GM19240 (cell line): Measurements from ENCODE around the gene PLVAP.

Experiments
- DNase-seq: peaks from one replicate; pipeline ENCODE4 v3.0.0; 2011; ENCODE audit warnings: low spot score; ENCODE audit not compliant: insufficient read length

Gene PLVAP

DNA sequence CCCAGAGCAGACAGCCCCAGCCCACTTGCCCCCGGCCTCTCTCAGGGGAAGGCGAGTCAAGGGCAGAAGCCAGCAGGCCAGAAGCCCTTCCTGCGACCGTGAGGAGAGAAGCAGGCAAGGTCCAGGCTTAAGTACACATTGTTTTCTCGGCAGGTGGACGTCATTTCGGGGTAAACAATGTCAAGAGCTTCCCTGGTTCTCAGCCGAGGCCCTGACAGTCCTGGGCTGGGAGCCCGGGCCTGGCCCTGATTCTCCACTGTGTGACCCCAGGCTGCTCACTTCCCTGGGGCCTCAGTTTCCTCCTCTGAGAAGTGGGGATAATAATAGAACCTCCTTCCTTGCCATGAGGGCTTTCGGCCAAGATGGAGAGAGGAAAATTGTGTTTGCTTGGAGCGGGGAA lies 19.4 kb downstream of the PLVAP start:
- no peak for DNase-seq

GRCh38 chr19:17357078-17357666 lies 20.0 kb downstream of the PLVAP start:
- no peak for DNase-seq

DNA sequence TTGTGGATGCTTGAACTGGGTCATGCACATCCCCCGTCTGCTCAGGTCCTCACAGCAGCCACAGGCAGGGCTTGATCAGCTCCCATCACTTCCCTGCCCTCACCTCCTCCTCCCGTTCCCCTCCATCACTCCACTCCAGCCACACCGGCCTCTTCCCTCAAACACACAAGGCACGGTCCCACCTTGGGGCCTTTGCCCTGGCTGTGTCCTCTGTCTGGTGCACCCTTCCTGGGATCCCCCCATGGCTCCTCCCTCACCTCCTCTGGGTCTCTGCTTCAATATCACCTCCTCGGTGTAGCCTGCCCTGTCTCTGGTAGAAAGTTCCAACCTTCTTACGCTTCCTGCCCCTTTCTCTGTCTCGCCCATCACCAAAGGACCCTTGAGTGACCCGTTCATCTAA lies 23.8 kb downstream of the PLVAP start:
- no peak for DNase-seq

GRCh38 chr19:17352608-17353280 lies 24.4 kb downstream of the PLVAP start:
- DNase-seq = no peak

GRCh38 chr19:17351815-17352435 lies 25.2 kb downstream of the PLVAP start:
- no peak for DNase-seq

DNA sequence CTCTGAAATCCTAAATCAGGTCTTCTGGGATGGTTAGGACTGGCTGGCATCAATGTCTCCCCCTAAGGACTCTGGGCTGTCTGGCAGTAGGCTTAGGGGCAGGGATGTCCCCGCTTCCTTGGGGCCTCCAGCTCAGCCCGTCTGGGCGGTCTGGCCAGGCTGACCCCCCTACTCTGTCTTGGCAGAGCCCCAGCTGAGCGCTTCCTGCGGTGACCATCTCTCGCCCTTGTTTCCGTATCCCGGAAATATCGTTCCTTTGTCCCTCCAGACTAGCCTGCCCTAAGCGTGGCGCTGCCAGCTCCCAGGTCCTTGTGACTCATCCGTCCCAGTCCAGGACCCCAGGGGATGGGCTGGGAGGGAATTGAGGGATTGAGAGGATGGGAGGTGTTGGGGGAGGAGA lies 28.4 kb downstream of the PLVAP start:
- DNase-seq = no peak

- DNase-seq = no peak
Observed at GRCh38 chr19:17347877-17348276, 29.3 kb downstream of the PLVAP start.

GRCh38 chr19:17347361-17347760 lies 29.8 kb downstream of the PLVAP start:
- no peak for DNase-seq

DNA sequence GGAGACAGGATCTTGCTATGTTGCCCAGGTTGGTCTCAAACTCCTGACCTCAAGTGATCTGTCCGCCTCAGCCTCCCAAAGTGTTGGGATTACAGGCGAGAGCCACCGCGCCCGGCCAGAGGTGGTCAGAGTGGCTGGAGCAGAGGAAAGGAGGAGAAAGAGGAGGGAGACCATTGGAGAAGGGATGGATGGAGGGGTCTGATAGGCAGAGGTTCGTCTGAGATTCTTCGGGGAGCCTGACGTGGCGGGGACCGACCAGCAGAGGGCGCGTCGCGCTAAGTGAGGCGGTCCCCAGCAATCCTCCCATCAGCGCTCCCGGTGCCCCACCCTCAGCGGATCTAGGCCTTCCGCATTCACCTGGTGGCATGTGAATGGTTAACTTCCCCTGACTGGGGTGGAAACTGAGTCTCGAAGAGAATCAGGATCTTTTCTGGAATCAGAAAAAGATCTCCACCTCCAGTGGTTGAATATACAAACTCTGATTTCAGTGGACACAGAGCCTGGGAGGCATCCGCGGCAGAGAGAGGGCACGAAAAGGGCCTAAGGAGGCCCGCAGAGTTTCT lies 31.0 kb downstream of the PLVAP start:
- peak; percentile 85 for DNase-seq

DNA sequence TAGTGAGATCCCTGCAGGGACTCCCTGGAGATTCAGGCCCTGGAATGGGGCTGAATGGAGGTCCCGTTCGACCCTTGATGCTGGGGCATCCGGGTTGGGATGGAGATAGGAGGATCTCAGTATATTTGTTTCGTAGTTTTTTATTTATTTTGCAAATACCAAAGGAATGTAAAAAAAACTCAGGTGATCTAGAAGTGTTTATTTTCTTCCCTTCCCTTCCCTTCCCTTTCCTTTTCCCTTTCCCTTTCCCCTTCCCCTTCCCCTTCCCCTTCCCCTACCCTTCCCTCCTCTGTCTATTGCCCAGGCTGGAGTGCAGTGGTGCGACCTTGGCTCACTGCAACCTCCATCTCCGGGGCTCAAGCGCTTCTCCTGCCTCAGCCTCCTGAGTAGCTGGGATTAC lies 35.3 kb downstream of the PLVAP start:
- DNase-seq = no peak

GRCh38 chr19:17341386-17341785 lies 35.8 kb downstream of the PLVAP start:
- no peak for DNase-seq

DNA sequence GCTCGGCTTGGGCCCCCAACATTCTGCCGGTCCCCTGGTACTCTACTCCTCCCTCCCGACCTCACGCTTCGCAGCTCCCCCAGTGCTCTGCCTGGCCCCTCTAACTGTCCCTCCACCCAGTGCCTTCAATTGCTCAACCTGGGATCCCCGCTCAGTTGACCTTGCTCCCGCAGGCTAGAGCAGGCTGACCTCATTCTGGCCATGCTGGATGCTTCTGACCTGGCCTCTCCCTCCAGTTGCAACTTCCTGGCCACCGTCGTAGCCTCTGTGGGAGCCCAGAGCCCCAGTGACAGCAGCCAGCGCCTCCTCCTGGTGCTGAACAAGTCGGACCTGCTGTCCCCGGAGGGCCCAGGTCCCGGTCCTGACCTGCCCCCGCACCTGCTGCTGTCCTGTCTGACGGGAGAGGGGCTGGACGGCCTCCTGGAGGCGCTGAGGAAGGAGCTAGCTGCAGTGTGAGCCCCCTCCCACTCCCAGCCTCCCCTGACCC lies 36.2 kb downstream of the PLVAP start:
- DNase-seq = no peak

DNA sequence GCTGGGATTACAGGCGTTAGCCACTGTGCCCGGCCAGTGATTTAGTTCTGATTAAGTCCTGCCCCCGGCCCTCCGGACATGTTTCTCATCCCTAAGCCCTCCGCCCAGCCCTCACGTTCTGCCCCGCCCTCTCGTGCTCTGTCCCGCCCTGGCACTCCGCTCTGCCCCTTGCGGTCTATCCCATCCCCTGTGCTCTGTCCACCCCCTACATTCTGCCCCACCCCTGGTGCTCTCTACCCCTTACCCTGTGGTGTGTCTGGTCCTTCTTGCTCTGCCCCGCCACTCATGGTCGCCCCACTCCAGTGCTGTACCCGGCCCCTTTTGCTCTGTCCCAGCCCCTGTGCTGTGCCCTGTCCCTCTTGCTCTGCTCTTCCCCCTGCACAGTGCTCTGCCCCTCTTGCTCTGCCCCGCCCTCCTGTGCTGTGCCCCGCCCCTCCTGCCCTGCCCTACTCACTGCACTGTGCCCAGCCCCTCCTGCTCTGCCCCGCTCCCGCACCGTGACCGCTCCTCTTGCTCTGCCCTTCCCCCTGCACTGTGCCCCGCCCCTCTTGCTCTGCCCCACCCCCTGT lies 36.8 kb downstream of the PLVAP start:
- DNase-seq = no peak

- no peak for DNase-seq
Observed at GRCh38 chr19:17339088-17339741, 37.9 kb downstream of the PLVAP start.

- no peak for DNase-seq
Observed at GRCh38 chr19:17338433-17339078, 38.6 kb downstream of the PLVAP start.

DNA sequence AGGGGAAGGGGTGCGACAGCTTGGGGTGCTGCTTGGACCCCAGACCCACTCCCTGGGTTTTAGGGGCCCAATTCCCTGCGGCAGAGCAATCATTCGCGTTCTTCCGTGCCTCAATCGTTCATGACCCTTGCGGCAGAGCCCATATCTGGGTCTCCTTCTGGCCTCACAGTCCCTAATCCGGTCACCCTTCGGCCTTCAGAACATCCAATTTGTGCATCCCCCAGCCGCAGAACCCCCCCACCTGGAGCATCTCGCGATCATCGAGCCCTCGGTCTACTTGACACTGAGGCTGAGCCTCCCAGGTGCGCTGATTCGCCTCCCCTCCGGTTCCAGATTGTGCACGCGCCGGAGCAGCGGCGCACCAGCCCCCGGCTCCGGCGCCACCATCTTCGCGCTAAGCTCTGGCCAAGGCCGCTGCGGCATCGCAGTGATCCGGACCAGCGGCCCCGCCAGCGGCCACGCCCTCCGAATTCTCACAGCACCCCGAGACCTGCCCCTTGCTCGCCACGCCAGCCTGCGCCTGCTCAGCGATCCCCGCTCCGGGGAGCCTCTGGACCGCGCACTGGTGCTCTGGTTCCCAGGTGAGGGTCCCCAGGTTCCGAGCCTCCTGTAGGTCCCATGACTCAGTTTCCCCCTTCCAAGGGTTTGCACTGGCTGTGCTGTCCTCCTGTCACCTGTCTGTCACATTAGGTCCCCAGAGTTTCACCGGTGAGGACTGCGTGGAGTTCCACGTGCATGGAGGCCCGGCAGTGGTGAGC lies 39.3 kb downstream of the PLVAP start:
- no peak for DNase-seq

- peak; percentile 97 for DNase-seq
Observed at GRCh38 chr19:17336872-17337674, 40.1 kb downstream of the PLVAP start, which contains the start of gene GTPBP3. TSS of gene GTPBP3 (plus strand) at chr19:17337553. CDS start at chr19:17337612, 59 bp downstream.

GRCh38 chr19:17335575-17335974 lies 41.6 kb downstream of the PLVAP start:
- no peak for DNase-seq
